ENCODE data around the gene SASH1. TPM values are rescaled to one million over a fixed set of nuclear protein-coding genes. Genes with fewer than 3 reads are reported as not detected.

SASH1 gene
- total and polyA plus RNA-seq, 2 donors (not counting 3 experiments of a cell fraction or from before 2014, with no cell fraction given), result 18.5 to 103 TPM

DNA sequence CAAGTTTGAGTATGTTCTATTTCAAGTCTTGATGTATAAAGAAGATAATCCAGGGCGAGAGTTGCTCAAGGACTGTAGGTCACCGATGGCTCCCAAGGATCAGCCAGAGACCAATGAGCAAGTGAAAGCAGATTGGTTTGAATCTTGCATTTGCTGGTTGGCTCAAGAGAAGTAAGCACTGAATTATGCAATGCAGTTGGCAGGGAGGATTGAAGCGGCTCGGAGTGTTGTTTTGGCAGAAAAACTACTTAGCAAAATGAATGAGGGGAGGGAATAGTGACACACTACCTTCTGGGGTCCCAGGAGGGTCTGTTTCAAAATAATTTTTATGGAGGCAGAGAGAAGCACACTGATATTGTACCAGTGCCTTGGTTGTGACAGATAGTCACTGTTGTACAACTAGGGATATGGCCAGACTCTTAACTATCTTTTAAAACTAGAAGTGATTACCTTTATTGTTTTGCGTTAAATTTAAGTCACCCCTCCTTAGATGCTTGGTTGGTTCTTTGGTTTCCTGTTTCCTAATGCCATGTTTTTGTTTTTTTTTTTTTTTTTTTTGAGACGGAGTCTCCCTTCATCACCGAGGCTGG, 15.7 kb downstream of the SASH1 start:
- DNase-seq (ENCODE audit: low read depth, low spot score), result no peak
- no TSS peak for BruUV-seq (replicated peaks)

More for the DNA sequence above, 15.7 kb downstream of the SASH1 start:
- no peaks in the 10 kb centered on the region for H3K9me3 ChIP-seq (replicated peaks; ENCODE audit: control insufficient read depth, insufficient read depth, low read length)
- peaks cover 6% of the 10 kb centered on the region for H3K4me1 ChIP-seq (ENCODE audit: control insufficient read depth, extremely low read depth, insufficient read depth, low read length)
- POLR2A ChIA-PET, result no interaction called here
- no peak overlapping the region for H3K9ac ChIP-seq (replicated peaks; ENCODE audit: extremely low read depth, insufficient read depth, low read length)
- TF ChIP-seq, protein P1, sequence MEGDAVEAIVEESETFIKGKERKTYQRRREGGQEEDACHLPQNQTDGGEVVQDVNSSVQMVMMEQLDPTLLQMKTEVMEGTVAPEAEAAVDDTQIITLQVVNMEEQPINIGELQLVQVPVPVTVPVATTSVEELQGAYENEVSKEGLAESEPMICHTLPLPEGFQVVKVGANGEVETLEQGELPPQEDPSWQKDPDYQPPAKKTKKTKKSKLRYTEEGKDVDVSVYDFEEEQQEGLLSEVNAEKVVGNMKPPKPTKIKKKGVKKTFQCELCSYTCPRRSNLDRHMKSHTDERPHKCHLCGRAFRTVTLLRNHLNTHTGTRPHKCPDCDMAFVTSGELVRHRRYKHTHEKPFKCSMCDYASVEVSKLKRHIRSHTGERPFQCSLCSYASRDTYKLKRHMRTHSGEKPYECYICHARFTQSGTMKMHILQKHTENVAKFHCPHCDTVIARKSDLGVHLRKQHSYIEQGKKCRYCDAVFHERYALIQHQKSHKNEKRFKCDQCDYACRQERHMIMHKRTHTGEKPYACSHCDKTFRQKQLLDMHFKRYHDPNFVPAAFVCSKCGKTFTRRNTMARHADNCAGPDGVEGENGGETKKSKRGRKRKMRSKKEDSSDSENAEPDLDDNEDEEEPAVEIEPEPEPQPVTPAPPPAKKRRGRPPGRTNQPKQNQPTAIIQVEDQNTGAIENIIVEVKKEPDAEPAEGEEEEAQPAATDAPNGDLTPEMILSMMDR (IDR thresholded peaks at IDR 0.05; ENCODE audit: extremely low read depth in 1 of 2, insufficient read depth in 1 of 2, low read depth in 1 of 2, low read length in 2 of 2), result no peak
- TF ChIP-seq, protein P2, sequence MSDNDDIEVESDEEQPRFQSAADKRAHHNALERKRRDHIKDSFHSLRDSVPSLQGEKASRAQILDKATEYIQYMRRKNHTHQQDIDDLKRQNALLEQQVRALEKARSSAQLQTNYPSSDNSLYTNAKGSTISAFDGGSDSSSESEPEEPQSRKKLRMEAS (IDR thresholded peaks at IDR 0.05; ENCODE audit: insufficient read depth, insufficient read length), result no peak
- TF ChIP-seq JUN (IDR thresholded peaks at IDR 0.05; ENCODE audit: borderline replicate concordance, insufficient read depth, insufficient read length, low read depth) (no peak), EZH2 (IDR thresholded peaks at IDR 0.05; ENCODE audit: borderline replicate concordance, low read depth, low read length, severe bottlenecking) (no peak), POLR2AphosphoS5 (IDR thresholded peaks at IDR 0.05; ENCODE audit: insufficient read depth, low read depth, low read length) (no peak), MYC (IDR thresholded peaks at IDR 0.05; ENCODE audit: low read depth, low read length) (no peak), GATA2 (IDR thresholded peaks at IDR 0.05; ENCODE audit: insufficient read depth, insufficient read length, low read depth, low read length) (no peak)
- no peaks in the 10 kb centered on the region for H4K20me1 ChIP-seq (replicated peaks; ENCODE audit: control insufficient read depth, extremely low read depth, insufficient read depth, low read length)
- H3K27me3 ChIP-seq (ENCODE audit: control insufficient read depth in 2 of 2, insufficient read depth in 2 of 2, low read length in 2 of 2), result no peaks in the 10 kb centered on the region
- H3K79me2 ChIP-seq (ENCODE audit: control insufficient read depth, insufficient read depth, low read length), result peaks cover 93% of the 10 kb centered on the region
- intact Hi-C loops (cut with micrococcal nuclease) (no loop called here), dilution Hi-C loops (cut with MboI; ENCODE audit: extremely low pct_ligation_motif_present, low sequenced_read_pairs) (no loop called here)
- H2AFZ ChIP-seq (ENCODE audit: low read depth, low read length), result no peak overlapping the region
- no peaks in the 10 kb centered on the region for H3K9me1 ChIP-seq (replicated peaks; ENCODE audit: control insufficient read depth, extremely low read depth, insufficient read depth, low read length)
- no peak for FAIRE-seq
- H3K27ac ChIP-seq (ENCODE audit: insufficient read depth, low read depth, low read length), result no peak overlapping the region
- H3K36me3 ChIP-seq (ENCODE audit: control insufficient read depth in 2 of 2, extremely low read depth in 1 of 2, insufficient read depth in 2 of 2, low read length in 2 of 2), result peaks cover 0 to 2% of the 10 kb centered on the region in 2 experiments
- H3K4me3 ChIP-seq (replicated peaks in 1 of 3; ENCODE audit: insufficient read depth in 1 of 3, low read depth in 1 of 3, low read length in 3 of 3), result no peak overlapping the region
- H3K4me2 ChIP-seq (ENCODE audit: insufficient read depth, low read length), result no peak overlapping the region
- CTCF ChIA-PET, result interaction anchor here (0.9 kb wide), 1 partner anchor 9 kb away, joined by 3 read pairs; no protein-coding TSS in a partner anchor

Measured in endothelial cell of umbilical vein (primary cell).